AG09309 (cell line): ENCODE results near the gene SAMD8.
"Not testable (repeated sequence)": the region's sequence is repeated elsewhere in the genome, so short reads cannot be mapped to it uniquely, and the experiment has no call there.

ENCODE experiments used
- DNase-seq: peaks from one replicate; pipeline ENCODE4 v3.0.0-alpha.2; 2010; ENCODE audit warnings: low read depth
- H3K4me3 ChIP-seq: 2 replicates; pipeline ENCODE4 v1.5.1; 2011; ENCODE audit warnings: mild to moderate bottlenecking, low read depth, low read length, moderate library complexity; ENCODE audit not compliant: control insufficient read depth
- TF ChIP-seq, protein P1 (sequence below): IDR thresholded peaks from 2 replicates; pipeline ENCODE4 v1.5.1; 2011; ENCODE audit warnings: mild to moderate bottlenecking, low read depth, low read length, inconsistent platforms; ENCODE audit not compliant: insufficient read depth, control insufficient read depth; ENCODE audit errors: missing control alignments

Gene SAMD8

DNA sequence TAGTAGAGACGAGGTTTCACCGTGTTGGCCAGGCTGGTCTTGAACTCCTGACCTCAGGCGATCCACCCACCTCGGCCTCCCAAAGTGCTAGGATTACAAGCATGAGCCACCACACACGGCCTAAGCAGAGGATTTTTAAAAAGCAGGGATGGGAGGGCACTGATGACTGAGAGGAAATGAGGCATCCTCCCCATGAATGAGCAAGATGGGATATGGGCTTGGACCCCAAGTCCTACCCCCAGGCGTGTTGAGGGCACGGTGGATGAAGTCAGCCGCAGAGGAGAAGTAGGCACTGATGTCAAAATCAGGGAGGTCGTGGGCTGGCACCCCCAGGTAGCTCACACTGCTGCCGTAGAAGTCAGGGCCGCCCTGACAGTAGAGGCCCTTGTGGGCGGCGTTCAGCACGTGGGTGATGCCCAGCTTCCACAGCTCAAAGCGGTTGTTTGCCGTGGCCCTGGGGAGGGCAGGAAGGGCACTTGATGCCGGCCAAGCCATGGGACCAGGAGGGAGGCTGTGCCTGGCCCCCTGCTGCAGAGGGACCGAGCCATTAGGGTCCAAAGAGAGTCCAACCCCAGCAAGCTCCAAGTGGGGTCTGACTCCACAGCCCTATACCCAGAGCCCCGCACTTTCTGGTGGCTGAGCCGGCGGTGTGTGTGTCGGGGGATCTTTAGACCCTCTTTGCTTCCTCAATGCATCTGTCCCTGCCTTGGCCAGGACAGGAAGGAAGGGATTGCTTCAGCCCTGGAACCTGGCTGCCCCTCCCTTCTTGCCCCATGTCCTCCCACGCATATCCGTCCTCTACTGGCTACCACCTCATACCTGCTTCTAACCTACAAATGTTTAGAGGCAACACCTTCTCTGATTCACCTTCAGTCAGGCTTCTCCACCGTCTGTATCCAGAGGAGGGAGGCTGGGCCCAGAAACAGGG is 3.4 kb upstream of the SAMD8 start:
- DNase-seq = no peak
- TF ChIP-seq, protein P1, sequence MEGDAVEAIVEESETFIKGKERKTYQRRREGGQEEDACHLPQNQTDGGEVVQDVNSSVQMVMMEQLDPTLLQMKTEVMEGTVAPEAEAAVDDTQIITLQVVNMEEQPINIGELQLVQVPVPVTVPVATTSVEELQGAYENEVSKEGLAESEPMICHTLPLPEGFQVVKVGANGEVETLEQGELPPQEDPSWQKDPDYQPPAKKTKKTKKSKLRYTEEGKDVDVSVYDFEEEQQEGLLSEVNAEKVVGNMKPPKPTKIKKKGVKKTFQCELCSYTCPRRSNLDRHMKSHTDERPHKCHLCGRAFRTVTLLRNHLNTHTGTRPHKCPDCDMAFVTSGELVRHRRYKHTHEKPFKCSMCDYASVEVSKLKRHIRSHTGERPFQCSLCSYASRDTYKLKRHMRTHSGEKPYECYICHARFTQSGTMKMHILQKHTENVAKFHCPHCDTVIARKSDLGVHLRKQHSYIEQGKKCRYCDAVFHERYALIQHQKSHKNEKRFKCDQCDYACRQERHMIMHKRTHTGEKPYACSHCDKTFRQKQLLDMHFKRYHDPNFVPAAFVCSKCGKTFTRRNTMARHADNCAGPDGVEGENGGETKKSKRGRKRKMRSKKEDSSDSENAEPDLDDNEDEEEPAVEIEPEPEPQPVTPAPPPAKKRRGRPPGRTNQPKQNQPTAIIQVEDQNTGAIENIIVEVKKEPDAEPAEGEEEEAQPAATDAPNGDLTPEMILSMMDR = no peak
- no peak overlapping the region for H3K4me3 ChIP-seq

DNA sequence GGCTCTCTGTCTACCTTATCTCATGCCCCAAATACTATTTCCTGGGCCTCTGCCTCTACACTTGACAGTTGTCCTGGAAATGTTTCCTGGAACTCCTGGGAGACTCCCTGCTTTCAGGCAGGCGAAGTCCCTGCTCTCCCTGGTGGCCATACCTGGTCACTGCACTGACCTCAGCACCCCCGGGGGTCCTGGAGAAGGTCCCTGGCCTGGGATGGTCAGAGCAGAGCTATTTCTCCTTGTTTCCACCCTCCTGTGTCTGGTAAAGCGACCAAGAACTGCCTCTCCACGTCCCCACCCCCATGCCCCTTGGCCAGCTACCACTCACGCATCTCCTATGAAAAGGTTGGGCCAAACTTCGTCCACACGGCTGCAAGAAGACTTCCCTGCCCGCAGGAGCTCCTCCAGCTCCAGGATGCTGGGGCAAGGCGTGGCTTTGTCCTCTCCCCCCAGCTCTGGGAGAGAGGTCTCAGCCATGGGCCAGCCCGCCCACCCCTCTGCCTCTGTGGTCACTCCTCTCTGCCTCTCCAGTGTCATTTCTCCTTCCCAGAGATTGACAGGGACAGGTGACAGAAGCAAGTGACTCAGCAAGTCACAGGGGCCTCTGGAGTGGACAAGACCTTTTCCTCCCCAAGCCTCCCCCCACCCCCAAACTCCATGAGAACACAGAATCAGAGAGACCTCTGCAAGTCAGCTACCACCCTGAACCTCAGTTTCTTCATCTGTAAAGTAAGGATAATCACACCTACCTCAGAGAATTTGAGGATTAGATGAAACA is 2.6 kb upstream of the SAMD8 start:
- H3K4me3 ChIP-seq = no peak overlapping the region
- DNase-seq = no peak
- TF ChIP-seq, protein P1 = peak; percentile 51

DNA sequence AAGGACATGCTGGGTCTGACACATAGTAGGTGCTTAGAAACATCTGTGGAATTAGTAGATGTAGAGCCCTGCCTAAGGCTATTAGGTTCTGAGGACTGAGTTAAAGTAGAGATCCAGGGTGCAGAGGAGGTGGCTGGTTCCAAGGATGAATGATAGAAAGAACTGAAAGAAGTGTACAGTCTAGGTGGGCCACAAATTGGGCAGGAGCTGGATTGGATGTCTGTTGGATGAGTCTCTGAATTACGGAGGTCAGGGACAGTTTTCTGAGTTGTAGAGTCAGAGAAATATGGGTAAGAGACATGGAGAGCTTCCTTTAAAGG is 2.0 kb upstream of the SAMD8 start:
- DNase-seq = no peak
- no peak overlapping the region for H3K4me3 ChIP-seq
- TF ChIP-seq, protein P1 = no peak

DNA sequence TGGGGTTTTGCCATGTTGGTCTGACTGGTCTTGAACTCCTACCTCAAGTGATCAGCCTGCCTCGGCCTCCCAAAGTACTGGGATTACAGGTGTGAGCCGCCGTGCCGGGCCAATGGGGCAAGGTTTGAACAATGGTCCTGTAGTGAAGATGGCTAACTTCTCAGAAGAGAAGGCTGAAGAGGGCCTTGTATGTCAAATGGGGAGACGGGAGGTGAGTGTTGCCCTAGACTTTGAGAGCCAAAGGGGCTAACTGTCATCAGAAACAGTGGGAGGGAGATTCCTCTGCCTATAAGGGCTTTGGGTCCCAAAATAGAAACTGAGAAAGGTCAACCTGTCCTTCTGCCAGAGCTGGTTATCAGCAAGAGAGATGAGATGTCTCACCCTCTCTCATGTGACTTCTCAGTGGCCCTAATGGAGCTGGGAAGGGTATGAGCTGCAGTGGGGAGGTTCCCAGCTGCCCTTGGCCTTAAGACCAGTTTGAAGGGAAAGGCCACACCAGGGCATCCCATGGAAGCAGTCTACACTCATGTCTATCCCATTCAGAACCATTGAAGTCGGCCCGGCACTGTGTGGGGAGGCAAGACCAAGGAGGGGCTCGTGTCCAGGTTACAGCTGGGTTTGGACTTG is 1.3 kb upstream of the SAMD8 start:
- TF ChIP-seq, protein P1 = no peak
- no peak overlapping the region for H3K4me3 ChIP-seq
- DNase-seq = no peak

DNA sequence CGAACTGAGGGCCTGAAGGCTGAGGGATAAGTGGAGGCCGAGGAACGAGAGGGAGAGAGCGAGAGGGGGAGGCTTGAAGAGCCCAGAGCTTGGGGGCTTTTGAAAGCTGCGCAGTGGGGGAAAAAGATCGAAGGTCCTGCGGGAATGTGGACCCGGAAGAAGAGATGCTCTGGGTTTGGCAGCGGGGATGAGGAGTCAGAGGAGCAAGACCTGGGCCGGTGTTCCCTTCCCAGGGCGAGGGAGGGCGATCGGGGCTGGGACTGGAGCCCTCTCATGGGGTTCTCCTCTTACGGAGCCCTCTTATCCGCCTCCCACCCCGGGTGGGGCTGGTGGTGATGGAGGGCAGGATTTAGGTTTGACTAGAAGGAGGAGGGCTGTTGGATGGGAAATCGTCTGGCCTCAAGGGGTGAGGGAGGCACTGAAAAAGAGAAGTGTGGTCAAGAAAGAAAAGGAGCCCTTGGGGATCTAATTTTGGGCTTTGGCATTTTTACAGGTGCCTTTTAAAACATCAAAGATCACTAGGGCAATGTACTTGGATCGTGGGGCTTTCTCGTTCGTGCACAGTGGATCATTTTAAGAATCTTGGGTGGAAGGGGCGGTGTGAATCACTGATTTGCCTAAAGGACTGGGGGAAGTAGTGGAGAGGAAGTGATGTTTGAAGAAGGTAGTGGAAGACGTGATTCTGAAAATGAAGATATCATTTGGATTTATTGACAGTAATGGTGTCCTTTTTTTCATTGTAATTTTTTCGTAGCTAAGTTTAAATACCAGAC is 637 bp downstream of the SAMD8 start:
- H3K4me3 ChIP-seq = peak overlapping the region; percentile 77
- DNase-seq = no peak
- TF ChIP-seq, protein P1 = no peak

DNA sequence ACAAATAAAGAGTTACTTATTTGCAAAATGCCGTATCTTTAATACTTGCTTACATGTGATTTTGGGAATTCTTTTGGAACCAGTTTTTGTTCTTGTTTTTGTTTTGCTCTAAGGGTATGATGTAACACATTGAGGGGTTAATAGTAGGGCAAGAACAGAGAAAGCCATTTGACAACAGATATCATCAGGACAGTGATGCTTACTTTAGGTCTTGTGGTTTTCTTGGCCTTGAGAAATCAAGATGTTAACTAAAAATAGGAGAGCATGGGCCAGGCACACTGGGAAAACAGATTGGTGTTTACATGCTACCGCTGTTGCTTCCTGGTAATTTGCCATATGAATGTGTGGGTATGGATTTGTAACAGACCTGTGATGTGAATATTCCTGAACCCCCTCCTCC is 3.7 kb downstream of the SAMD8 start:
- TF ChIP-seq, protein P1 = no peak
- no peak for DNase-seq
- H3K4me3 ChIP-seq = no peak overlapping the region

DNA sequence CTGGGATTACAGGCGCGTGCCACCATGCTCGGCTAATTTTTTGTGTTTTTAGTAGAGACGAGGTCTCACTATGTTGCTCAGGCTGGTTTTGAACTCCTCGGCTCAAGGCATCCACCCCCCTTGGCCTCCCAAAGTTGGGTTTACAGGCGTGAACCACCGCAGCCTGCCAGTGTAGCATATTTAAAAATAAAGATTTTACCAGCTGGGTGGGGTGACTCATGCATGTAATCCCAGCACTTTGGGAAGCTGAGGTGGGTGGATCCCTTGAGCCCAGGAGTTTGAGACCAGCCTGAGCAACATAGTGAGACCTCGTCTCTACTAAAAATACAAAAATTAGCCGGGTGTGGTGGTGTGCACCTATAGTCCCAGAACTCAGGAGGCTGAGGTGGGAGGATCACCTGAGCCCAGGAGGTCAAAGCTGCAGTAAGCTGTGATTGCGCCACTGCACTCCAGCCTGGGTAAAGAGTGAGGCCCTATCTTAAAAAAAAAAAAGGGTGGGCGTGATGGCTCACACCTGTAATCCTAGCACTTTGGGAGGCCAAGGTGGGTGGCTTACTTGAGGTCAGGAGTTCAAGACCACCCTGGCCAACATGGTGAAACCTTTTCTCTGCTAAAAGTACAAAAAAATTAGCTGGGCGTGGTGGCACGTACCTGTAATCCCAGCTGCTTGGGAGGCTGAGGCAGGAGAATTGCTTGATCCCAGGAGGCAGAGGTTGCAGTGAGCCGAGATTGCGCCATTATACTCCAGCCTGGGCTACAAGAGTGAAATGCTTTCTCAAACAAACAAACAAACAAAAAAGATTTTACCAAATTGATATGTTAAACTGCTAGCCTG is 5.7 kb downstream of the SAMD8 start:
- DNase-seq, H3K4me3 ChIP-seq: not testable (repeated sequence)
